ENCODE data around the gene PDHA1.

Gene PDHA1

GRCh38 chrX:19403696-19404095 lies 60.0 kb downstream of the PDHA1 start:
- TF ChIP-seq SNAI2 (CRISPR knock-in tag; IDR thresholded peaks at IDR 0.05), result no peak
- no peak for TF ChIP-seq ZC3H10 (CRISPR knock-in tag; IDR thresholded peaks at IDR 0.05)
- no peak for TF ChIP-seq ISL1 (CRISPR knock-in tag; IDR thresholded peaks at IDR 0.05)
- ATAC-seq, result no peak

- ATAC-seq, result no peak
- TF ChIP-seq RARB (CRISPR knock-in tag; IDR thresholded peaks at IDR 0.05) (no peak), GLIS3 (CRISPR knock-in tag; IDR thresholded peaks at IDR 0.05) (no peak), ESRRG (CRISPR knock-in tag; IDR thresholded peaks at IDR 0.05) (no peak), OSR1 (CRISPR knock-in tag; IDR thresholded peaks at IDR 0.05) (no peak), TSHZ2 (CRISPR knock-in tag; IDR thresholded peaks at IDR 0.05) (no peak), CREB5 (CRISPR knock-in tag; IDR thresholded peaks at IDR 0.05; ENCODE audit: low read depth) (no peak), BACH2 (CRISPR knock-in tag; IDR thresholded peaks at IDR 0.05; ENCODE audit: borderline replicate concordance) (no peak), PPARA (CRISPR knock-in tag; IDR thresholded peaks at IDR 0.05; ENCODE audit: borderline replicate concordance) (no peak), ZC3H10 (CRISPR knock-in tag; IDR thresholded peaks at IDR 0.05) (no peak), CSDC2 (CRISPR knock-in tag; IDR thresholded peaks at IDR 0.05) (no peak), ZNF70 (CRISPR knock-in tag; IDR thresholded peaks at IDR 0.05) (no peak), SNAI2 (CRISPR knock-in tag; IDR thresholded peaks at IDR 0.05) (no peak), ZFP3 (CRISPR knock-in tag; IDR thresholded peaks at IDR 0.05) (no peak), ARNTL (CRISPR knock-in tag; IDR thresholded peaks at IDR 0.05; ENCODE audit: borderline replicate concordance, low read depth) (no peak), POU6F1 (CRISPR knock-in tag; IDR thresholded peaks at IDR 0.05; ENCODE audit: borderline replicate concordance, low read depth) (no peak)
These were observed 66.5 kb downstream of the PDHA1 start for GRCh38 chrX:19410259-19410658.
